GM19351 (cell line): ENCODE data around the gene GPC1.

ENCODE experiments used
- ATAC-seq: cut with Tn5 transposase; IDR thresholded peaks from one replicate; pipeline ENCODE4 v1.9.1; 2021; ENCODE audit warnings: mild to moderate bottlenecking, moderate library complexity; ENCODE audit not compliant: unreplicated experiment

The GPC1 gene

DNA sequence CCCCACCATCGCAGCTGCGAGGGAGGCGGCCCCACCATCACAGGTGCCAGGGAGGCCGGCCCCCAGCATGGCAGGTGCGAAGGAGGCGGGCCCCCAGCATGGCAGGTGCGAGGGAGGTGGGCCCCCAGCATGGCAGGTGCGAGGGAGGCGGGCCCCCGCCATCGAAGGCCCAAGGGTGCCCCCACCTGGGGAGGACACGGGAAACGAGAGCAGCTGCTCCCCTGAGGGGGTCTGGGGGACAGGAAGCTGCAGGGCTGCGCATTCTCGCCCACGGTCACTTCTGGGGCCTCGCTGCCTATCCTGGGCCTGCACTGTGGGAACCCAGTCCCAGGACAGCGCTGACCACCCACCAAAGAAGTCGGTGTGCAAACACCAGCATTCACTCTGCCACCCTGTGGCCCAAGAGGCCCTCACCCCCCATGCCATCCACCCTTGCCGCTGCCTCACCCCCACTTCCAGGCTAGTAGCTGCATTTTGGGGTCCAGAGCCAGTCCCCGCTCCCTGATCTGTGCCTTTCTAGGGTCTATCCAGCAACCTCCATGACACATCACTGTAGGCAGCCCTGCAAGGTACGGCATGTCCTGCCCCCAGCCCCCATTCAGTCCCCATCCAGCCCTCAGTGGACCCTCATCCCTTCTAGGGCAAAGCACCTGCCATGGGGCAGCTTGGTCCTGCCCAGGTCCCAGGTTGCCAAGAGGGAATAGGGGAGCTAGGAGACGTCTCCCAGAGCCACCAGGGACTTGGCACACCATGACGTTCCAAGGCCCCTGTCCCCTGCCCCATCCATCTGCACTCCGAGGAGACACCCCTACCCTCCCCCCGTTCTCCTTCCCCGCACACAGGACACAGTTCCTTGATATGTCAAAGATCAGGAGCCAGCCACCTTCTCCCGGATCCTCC lies 24.0 kb upstream of the GPC1 start:
- ATAC-seq = no peak

DNA sequence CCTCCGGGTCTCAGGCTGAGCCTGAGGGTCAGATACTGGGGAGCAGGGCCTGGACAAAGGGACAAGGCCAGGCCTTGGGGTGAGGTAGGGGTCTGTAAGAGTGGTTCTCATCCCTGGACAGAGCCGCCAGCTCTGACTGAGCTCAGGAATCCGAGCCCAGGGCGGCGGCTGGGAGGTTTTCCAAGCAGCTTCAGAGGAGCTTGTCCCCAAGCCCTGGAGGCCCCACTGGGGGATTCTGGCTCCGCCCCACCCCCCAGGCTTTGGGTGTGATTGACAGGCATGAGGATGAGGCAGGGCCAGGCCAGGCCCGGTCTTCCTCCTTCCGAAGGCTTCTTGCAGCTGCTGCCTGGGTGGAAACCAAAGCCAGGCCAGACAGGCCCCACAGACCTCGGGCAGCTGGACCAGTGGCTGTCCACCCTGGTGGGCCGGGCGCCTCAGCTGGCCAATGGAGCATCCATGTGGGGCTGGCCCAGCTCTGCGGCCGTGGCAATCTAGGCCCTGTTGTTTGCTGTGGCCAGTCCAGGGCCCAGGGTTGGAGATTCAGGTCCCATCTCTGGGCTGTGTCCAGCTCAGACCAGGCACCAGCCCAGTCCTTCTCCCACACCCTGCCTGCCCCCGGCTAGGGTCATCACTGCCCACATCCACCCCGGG lies 23.1 kb upstream of the GPC1 start:
- ATAC-seq = no peak

DNA sequence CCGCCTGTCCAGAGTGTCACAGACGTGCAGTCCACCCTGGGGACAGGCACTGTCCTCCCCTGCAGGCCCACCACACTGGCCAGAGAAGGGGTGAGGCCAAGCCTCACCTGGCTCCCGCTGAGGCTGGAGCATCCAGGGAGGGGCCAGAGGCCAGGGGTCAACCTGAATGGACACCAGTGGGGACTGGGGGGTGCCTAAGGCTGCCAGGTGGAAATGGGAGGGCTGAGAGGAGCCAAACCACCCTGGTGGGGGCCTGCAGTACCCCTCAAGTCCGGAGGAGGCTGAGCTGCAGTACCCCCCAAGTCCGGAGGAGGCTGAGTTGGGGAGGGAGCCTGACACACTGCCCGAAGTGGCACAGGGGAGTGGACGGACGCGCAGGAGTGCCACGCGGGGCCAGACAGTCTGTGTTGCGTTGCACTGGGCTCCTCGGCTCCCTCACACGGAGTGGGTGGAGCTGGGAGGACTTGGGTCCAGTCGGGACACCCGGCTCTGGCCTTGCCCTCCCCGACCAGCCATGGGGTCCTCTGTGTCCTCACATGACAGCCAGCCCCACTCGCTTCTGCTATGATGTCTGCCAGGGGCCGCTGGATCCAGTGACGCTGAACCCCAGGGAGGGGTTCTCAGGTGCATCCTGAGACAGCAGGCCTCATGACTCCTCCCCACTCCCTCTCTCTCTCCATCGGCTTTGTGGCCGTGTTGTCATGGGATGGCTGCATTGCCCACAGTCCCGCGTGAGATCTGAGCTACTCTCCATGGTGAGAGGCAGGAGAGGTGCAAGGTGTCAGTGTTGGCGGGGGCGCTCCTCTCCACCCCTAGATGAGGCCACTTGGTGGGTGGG lies 22.3 kb upstream of the GPC1 start:
- no peak for ATAC-seq

DNA sequence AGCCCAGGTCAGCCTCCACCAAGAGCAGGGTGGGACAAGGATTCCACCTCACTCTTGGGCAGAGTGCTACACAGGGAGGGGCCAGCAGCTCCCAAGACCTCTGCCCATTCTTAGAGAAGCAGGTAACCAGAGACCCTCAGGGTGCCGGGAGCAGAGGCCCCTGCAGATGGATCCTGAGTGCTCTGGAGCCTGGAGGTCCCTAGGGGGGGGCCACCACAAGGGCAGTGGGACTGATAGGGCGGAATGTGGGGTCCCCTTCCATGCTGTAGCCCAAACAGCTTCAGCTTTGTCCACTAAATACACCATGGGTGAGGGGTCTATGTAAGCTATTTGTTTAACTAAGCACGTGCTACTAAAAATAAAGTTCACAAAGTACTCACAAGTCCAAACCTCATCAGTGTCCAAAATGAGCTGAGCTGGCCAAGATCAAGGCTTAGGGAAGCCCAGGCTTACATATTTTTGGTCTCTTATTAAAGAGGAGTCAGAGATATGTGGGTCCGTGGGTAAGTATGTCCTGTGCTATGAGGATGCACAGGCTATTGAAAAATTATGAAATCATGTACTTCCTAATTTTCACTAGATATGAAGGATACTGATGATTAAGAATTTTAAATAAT lies 21.5 kb upstream of the GPC1 start:
- no peak for ATAC-seq

DNA sequence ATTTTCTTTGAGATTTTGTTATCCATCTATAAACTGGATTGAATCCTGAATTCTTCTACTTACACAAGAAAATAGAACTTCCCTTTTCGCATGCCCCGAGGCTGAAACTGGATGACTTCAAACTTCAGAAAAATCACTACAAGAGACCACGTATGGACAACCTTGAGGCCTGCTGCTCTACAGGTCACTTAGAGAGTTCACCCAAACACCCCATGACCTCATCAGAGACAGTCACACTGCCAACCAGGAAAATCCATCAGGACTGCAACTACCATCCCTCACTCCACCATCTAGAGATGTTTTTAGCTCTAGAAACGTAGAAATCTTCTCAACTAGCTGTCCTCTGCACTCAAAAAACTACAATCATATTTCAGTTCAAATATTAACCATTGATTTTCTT lies 18.6 kb upstream of the GPC1 start:
- ATAC-seq = no peak

DNA sequence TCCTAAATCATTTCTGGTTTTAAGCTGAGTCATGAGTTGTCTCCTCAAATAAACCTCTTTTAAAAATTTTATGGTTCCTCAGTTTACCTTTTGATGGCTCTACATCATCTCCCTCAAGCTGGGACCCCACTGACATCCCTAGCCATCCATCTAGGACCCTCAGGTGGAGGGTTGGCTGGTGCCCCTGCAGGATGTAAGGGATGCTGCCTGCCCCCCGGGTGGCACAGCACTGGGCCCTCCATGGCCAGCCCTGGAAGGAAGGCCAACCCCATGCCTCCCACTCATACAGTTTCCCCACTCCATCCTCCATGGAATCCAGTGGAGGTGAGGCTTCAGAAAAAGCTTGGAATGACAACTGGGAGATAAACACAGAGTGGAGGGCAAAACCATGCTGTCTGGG lies 17.2 kb upstream of the GPC1 start:
- no peak for ATAC-seq

DNA sequence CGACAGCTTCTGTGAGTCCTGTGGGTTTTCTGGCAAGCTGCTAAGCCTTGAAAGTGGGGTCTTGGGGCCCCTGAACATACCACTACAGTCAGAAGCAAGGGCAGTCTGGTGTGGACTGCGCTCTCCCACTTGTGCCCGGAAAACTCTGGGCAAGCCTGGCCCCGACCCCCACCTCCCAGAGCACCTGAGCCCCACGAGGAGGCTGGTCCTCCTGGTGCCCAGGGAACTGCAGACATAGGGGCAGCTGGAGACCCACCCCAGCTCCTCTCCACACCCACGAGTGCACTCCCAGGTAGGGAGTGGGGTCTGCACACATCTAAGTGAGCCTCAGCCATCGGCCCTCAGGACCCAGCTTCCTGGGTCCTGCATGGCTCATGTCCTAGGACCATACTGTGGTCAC lies 16.2 kb upstream of the GPC1 start:
- ATAC-seq = no peak

DNA sequence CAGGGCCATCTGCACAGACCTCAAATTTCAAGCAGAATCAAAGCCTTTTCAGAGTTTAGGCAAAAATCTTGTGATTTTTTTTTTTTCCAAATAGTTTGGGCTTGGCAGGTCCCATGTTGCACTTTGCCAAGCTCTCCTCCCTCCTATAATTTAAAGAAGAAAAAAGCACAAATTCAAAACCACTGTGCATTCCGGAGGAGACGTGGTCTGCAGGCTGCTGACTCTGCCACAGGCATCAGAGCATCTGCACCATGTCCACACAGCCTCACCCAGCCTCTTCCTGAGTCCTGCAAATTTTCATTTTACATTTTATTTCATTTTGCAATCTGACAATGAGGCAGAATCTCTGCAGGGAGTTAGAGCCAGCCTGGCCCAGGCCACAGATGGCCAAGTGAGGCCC lies 15.7 kb upstream of the GPC1 start:
- no peak for ATAC-seq

DNA sequence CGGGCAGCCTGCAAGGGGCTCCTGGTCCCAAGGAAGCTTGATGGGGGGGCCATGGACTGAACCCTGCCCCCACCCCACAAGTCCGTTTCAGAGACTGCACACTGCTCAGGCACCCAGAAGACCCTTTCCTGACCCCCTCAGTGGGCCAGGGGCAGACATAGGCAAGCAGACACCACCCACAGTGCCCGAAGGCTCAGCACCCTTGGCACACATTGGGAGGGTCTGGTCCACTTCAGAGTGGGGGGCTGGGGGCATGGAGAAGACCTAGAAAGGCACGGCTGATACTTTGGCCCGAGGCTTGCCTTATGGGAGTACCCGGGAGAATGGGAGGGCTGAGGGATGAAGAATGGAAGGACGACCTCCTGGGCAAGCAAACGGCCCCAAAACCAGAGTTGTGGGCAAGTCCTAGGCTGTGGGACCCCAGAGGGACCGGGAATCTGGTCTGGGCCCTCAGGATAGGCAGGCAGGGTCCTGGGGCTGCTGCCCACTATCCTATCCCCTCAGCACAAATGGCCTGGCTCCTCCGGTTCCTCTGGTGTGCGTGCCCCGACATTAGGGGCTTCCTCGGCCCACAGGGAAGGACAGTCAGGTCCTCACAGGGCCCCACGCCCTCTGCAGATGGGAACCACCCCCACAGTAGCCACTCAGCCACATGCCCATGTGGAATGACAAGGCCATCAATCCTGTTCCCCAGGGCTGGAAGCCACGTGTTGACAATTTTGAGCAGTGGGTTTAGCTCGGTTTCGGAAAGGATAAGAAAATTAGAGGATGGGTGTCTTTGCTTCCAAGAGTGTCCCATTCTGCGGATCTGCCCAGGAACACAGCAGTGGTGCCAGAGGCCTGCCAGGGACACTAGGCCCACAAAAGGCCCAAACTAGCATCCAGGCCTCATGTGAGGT lies 15.0 kb upstream of the GPC1 start:
- no peak for ATAC-seq

DNA sequence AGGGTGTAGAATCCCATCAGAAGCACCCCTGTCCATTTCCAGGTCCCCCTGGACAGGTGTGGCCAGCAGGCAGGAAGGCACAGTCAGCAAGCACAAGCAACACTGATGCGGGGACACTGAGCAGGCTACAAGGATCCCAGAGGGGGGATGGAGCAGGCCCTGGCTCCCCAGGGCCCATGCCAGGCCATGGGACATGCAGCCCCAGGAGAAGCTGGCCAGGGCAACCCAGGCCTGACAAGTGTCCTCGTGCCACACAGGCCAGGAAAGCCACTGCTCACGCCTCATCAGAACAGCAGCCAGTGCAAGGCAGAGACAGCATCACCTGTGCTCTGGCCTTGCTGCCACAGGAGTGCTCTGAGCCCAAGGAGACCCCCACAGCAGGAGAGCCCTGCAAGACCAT lies 14.1 kb upstream of the GPC1 start:
- ATAC-seq = no peak

DNA sequence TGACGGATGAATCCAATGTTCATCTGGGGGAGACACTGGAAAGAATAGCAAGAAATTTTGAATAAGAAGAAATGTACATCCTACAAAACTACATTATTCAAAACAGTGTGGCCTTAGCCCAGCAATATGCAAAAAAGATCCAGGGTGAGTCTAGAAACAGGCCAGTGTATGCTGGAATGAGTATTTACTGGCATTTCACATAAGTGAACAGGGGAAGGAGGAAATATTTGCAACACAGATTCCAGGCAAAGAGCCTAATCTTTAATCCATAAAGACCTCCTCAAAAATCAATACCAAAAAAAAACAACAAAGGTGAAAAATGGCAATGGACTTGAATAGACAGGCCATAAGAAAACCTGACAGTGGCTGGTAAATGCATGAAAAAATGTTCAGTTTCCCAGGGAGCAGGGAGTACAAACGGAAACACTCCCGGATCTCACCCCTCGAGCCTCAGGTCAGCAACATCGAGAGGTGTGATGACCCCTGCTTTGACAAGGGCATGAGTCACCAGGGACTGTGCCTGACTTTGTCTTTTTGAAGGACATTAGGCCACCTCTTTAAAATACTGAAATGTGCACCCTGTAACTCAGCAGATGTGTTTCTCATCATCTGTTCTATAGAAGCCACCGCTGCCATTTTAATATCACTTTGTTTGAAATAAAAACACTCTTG lies 12.7 kb upstream of the GPC1 start:
- no peak for ATAC-seq

DNA sequence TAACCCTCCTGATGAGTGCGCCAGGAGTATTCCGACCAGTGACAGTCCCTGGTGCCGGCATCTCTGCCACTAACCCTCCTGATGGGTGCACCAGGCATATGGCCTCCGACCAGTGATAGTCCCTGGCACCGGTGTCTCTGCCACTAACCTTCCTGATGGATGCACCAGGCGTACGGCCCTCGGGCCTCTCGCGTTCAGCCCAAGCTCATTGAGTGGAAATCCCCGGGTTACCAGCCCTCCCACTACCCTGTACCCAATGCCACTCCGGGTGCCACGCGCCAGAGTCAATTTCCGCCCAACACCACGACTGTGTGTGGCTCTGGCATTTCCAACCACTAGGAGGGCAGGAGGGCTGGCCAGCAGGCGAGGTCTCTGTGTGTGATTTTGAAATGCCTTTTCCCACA lies 11.7 kb upstream of the GPC1 start:
- no peak for ATAC-seq

DNA sequence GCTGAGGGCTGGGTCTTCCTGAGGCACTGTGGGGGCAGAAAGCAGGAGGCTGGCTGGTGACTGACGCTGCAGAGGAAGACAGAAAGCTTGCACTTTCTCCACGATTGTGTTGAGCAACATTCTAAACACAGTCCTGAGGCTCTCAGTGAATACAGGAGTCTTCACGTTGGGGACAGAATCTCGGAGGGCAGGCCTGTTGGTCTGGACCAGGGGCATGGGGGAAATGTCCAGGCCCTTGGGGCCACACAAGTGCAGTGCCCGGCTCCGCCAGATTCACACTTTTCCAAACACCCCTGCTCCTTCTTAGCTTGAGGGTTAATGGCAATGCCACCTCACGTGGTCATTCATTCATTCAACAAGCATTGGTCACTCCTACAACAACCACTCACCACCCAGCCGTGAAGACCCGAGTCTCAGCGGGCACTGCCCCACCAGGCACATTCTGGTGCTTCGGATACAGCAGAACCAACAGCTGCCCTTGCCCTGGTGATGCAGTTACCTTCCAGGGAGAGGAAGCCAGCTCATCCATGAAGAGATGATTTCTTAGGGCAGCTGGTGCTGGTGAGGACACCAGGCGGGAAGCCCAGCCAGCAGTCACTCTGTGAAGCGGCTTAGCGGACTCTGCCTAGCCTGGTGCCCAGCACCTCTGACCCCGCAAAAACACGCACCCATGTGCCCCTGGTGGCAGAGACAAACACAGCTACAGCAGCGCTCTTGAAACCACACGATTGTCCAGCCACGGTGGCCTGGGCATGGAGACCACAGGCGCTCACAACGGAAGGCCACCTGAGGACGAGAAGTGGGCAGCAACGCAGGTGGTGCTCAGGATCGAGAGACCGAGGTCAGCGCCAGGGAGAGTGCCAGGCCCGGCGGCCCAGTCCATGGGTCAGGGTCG lies 10.9 kb upstream of the GPC1 start:
- no peak for ATAC-seq

DNA sequence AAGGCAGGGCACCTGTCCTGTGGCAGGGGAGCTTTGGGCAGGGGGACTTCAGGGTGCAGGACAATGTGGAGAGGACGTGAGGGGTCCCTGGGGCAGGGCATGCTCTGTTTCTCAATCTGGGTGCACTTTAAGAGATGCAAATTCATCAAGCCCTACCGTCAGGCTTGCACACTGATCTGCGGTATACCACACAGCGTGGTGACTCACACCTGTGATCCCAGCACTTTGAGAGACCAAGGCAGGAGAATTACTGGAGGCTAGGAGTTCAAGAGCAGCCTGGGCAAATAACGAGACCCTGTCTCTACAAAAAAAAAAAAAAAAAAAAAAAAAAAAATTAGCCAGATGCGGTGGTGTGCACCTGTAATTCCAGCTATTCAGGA lies 10.2 kb upstream of the GPC1 start:
- no peak for ATAC-seq

DNA sequence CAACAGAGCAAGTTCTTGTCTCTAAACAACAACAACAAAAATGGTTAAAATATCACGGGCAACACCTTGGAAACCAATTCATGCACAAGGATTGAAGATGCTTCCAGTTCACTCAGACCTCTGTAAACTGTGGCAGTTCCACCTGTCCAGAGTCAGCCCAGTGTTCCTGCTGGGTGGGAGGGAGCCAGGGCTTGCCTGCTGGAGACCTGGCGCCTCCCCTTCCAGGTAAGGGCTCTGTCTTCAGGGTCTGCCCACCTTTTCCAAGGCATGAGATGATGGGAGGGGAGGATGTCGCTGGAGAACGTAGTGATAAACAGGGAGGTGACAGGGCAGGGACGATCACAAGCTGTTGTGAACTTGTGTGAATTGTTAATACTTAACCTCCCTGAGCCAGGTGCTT lies 9.8 kb upstream of the GPC1 start:
- no peak for ATAC-seq

DNA sequence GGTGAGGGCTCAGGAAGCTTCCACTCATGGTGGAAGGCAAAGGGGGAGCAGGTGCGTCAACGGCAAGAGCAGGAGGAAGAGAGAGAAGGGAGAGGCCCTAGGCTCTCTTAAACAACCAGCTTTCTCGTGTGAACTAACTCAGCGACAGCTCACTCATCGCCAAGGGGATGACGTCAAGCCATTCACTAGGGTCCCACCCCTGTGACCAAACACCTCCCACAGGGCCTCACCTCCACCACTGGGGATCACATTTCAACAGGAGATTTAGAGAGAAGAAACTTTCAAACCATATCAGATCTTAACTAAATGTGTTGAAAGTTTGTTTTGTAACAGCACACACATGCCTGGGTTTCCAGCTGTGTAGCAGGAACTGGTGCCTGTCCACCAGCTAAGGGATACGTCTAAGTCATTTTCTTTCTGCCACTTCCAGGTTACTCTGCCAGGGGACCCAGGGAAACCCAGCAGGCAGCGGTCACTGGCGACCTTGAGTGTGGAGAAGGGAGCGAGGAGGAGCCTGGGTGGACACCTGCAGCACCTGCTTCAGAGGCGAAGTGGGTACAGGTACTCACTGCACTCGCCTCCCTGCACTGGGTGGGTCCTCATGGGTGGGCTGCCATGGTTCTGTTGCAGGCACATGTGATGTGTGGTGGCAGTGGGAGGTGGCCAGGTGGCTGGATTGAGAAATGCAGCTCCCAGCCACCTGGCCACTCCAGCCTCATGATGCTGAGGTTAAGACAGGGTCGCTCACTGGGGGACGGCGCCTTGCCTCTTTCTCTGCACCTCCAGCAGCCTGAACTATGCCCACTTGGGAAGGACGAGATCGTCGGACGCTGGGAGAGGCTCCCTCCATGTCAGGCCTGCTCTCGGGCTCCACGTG lies 8.4 kb upstream of the GPC1 start:
- no peak for ATAC-seq

DNA sequence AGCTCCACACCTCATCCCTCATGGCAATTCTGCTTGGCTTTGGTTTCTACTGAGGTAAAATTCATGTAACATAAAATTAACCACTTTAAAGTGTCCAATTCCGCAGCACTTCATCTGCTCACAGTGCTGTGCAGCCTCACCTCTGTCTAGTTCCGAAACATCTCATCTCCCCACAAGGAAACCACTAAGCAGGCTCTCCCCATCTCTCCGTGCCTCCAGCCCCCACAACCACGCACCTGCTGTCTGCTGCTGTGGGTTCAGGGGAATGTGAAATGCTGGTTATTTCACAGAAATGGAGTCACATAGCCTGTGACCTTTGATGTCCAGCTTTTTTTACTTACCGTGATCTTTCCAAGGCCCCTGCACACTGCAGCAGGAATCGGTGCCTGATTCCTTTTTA lies 7.7 kb upstream of the GPC1 start:
- ATAC-seq = no peak

DNA sequence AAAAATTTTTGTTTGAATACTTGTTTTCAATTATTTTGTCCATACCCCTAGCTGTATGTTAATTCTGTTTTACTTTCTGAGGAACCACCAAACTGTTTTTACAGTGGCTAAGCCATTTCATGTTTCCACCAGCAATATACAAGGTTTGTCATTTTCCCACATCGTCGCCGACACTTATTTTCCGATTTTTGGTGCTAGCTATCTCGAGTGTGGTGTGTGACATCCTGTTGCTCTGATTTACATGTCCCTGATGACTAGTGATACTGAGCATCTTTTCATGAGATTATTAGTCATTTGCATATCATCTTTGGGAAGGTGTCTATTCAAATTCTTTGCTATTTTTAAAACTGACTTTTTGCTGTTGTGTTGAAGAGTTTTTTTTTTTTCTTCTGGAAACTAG lies 7.2 kb upstream of the GPC1 start:
- no peak for ATAC-seq
